ENCODE data around the gene ZSCAN1. TPM values are rescaled to one million over a fixed set of nuclear protein-coding genes. Genes with fewer than 3 reads are reported as not detected.

The ZSCAN1 gene
- total and polyA plus RNA-seq, 10 of the 15 experiments (the other 5 are each of a cell fraction or from before 2014, with no cell fraction given): not detected

DNA sequence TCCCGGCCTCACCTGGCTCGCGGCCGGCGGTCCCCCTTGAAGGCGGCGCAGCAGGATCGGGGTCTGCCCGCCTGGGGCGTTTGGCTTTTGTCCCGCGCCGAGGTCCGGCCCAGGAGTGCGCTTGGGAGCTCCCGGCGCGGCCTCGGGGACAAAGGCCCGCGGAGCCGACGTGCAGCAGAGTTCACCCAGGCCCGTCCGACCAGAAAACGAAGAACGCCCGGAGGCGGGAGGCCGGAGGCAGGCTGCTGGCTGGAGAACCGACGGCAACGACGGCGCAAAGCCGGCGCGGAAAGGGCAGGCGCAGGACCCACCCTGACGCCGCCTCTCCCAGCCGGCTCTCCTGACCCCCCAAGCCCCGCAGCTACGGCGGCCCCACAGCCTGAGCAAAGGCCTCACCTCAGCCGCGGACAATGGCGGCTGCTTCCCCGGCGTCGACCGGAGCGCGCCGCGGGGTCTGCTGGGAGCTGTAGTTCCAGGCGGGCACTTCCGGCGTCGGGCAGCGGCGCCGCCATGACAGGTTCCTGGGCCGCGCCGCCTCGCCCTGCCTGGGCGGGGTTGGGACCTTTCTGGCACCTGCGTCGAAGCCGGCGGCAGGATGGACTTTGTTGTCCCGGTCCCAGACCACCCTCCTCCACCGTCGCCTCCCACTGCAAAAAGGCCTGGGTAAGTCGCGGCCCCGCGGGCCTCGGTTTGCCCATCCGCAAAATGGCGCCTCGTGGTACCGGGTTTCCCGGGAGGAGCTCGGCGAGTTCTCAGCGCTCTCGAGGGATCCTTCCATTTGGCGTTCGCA, 31.2 kb upstream of the ZSCAN1 start, which contains the start of gene ZNF606 (continued):
- TF ChIP-seq ZBTB11 (CRISPR knock-in tag; IDR thresholded peaks at IDR 0.05) (peak; percentile 78), BHLHE40 (IDR thresholded peaks at IDR 0.05; ENCODE audit: borderline replicate concordance in 1 of 2, low read depth in 2 of 2, low read length in 1 of 2) (peak in 1 of 2 experiments; percentile 43; a peak in 1 of 4 replicates), SREBF1 (IDR thresholded peaks at IDR 0.05; ENCODE audit: low read length) (peak; percentile 49; the same call in 1 of the 2 replicates), MEF2A (IDR thresholded peaks at IDR 0.05; ENCODE audit: insufficient read depth, low read depth, low read length) (no peak), YY1 (IDR thresholded peaks at IDR 0.05; ENCODE audit: low read depth, low read length) (peak; percentile 98), POLR2AphosphoS5 (IDR thresholded peaks at IDR 0.05; ENCODE audit: low read length) (peak; percentile 91), DPF2 (IDR thresholded peaks at IDR 0.05) (0 out of 2 replicates have a peak, but pooled peaks have one; percentile 40), GATAD2B (conservative IDR thresholded peaks at IDR 0.05; ENCODE audit: low read depth) (0 out of 2 replicates have a peak, but pooled peaks have one; percentile 56), TARDBP (IDR thresholded peaks at IDR 0.05; ENCODE audit: borderline replicate concordance) (peak; percentile 74; the same call in 1 of the 2 replicates), ZBTB33 (IDR thresholded peaks at IDR 0.05) (no peak), ASH2L (IDR thresholded peaks at IDR 0.05; ENCODE audit: borderline replicate concordance, low read depth) (peak; percentile 39; the same call in 1 of the 2 replicates), JUND (IDR thresholded peaks at IDR 0.05; ENCODE audit: low read depth, low read length) (no peak), NR2F1 (conservative IDR thresholded peaks at IDR 0.05) (peak; percentile 80), RCOR1 (conservative IDR thresholded peaks at IDR 0.05; ENCODE audit: low read depth, low read length) (no peak), RAD21 (IDR thresholded peaks at IDR 0.05; ENCODE audit: insufficient read depth, low read depth, low read length) (no peak), TAF1 (IDR thresholded peaks at IDR 0.05; ENCODE audit: borderline replicate concordance, low read depth, low read length) (peak; percentile 55; the same call in 1 of the 2 replicates)
- TF ChIP-seq, protein P1, sequence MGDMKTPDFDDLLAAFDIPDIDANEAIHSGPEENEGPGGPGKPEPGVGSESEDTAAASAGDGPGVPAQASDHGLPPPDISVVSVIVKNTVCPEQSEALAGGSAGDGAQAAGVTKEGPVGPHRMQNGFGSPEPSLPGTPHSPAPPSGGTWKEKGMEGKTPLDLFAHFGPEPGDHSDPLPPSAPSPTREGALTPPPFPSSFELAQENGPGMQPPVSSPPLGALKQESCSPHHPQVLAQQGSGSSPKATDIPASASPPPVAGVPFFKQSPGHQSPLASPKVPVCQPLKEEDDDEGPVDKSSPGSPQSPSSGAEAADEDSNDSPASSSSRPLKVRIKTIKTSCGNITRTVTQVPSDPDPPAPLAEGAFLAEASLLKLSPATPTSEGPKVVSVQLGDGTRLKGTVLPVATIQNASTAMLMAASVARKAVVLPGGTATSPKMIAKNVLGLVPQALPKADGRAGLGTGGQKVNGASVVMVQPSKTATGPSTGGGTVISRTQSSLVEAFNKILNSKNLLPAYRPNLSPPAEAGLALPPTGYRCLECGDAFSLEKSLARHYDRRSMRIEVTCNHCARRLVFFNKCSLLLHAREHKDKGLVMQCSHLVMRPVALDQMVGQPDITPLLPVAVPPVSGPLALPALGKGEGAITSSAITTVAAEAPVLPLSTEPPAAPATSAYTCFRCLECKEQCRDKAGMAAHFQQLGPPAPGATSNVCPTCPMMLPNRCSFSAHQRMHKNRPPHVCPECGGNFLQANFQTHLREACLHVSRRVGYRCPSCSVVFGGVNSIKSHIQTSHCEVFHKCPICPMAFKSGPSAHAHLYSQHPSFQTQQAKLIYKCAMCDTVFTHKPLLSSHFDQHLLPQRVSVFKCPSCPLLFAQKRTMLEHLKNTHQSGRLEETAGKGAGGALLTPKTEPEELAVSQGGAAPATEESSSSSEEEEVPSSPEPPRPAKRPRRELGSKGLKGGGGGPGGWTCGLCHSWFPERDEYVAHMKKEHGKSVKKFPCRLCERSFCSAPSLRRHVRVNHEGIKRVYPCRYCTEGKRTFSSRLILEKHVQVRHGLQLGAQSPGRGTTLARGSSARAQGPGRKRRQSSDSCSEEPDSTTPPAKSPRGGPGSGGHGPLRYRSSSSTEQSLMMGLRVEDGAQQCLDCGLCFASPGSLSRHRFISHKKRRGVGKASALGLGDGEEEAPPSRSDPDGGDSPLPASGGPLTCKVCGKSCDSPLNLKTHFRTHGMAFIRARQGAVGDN (IDR thresholded peaks at IDR 0.05): peak; percentile 78
- TF ChIP-seq, protein P2, sequence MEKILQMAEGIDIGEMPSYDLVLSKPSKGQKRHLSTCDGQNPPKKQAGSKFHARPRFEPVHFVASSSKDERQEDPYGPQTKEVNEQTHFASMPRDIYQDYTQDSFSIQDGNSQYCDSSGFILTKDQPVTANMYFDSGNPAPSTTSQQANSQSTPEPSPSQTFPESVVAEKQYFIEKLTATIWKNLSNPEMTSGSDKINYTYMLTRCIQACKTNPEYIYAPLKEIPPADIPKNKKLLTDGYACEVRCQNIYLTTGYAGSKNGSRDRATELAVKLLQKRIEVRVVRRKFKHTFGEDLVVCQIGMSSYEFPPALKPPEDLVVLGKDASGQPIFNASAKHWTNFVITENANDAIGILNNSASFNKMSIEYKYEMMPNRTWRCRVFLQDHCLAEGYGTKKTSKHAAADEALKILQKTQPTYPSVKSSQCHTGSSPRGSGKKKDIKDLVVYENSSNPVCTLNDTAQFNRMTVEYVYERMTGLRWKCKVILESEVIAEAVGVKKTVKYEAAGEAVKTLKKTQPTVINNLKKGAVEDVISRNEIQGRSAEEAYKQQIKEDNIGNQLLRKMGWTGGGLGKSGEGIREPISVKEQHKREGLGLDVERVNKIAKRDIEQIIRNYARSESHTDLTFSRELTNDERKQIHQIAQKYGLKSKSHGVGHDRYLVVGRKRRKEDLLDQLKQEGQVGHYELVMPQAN (conservative IDR thresholded peaks at IDR 0.05): peak; percentile 32; the same call in 1 of the 2 replicates

Data from GM12878 (cell line).